ENCODE data around the gene C1QL4. TPM values are rescaled to one million over a fixed set of nuclear protein-coding genes. Genes with fewer than 3 reads are reported as not detected.

C1QL4 gene
- total RNA-seq, 3 donors from 2014 or later: 0.33 to 0.44 TPM; not detected in 1

- DNase-seq (ENCODE audit: low spot score in 2 of 2): no peak
- Histone ChIP-seq H3K9me3 (no peaks in the 10 kb centered on the region), H3K4me3 (peak overlapping the region; percentile 41 to 63 (median 42)), H3K36me3 (no peaks in the 10 kb centered on the region), H3K4me1 (peaks cover 9 to 16% of the 10 kb centered on the region in 2 donors), H3K27me3 (peaks cover 11 to 24% of the 10 kb centered on the region in 2 donors), H3K27ac (no peak overlapping the region)
- intact Hi-C loops (cut with DNase I; ENCODE audit: low total_unique reads): loop anchor here (10.0 kb wide), 1 partner anchor 173 kb away; no protein-coding TSS in a partner anchor
- TF ChIP-seq POLR2A (IDR thresholded peaks at IDR 0.05) (no peak), CTCF (IDR thresholded peaks at IDR 0.05) (no peak), POLR2AphosphoS5 (IDR thresholded peaks at IDR 0.05) (no peak)
Observed at GRCh38 chr12:49341777-49342065, 4.7 kb upstream of the C1QL4 start.

GRCh38 chr12:49340971-49341776 lies 4.2 kb upstream of the C1QL4 start:
- Histone ChIP-seq H3K27ac (no peak overlapping the region), H3K4me1 (peaks cover 6 to 11% of the 10 kb centered on the region in 2 donors), H3K4me3 (no peak overlapping the region), H3K9me3 (no peaks in the 10 kb centered on the region), H3K27me3 (peaks cover 12 to 24% of the 10 kb centered on the region in 2 donors), H3K36me3 (no peaks in the 10 kb centered on the region)
- no peak for TF ChIP-seq POLR2AphosphoS5 (IDR thresholded peaks at IDR 0.05)
- no peak for TF ChIP-seq CTCF (IDR thresholded peaks at IDR 0.05)
- TF ChIP-seq POLR2A (IDR thresholded peaks at IDR 0.05): no peak
- DNase-seq (ENCODE audit: low spot score in 2 of 2): no peak
- intact Hi-C loops (cut with DNase I; ENCODE audit: low total_unique reads): loop anchor here (10.0 kb wide), 1 partner anchor 174 kb away; no protein-coding TSS in a partner anchor

- no peak for DNase-seq (ENCODE audit: low spot score in 2 of 2)
Observed at GRCh38 chr12:49340095-49340870, 3.3 kb upstream of the C1QL4 start.

GRCh38 chr12:49339464-49339861 lies 2.5 kb upstream of the C1QL4 start:
- no peaks in the 10 kb centered on the region for H3K36me3 ChIP-seq
- no peak overlapping the region for H3K4me3 ChIP-seq
- no peaks in the 10 kb centered on the region for H3K9me3 ChIP-seq
- no peaks in the 10 kb centered on the region for H3K4me1 ChIP-seq
- TF ChIP-seq POLR2A (IDR thresholded peaks at IDR 0.05) (no peak), CTCF (IDR thresholded peaks at IDR 0.05) (no peak), POLR2AphosphoS5 (IDR thresholded peaks at IDR 0.05) (no peak)
- intact Hi-C loops (cut with DNase I; ENCODE audit: low total_unique reads): no loop called here
- no peak overlapping the region for H3K27ac ChIP-seq
- peaks cover 13 to 26% of the 10 kb centered on the region in 2 donors for H3K27me3 ChIP-seq
- DNase-seq (ENCODE audit: low spot score in 2 of 2): no peak

More at GRCh38 chr12:49340095-49340870, 3.3 kb upstream of the C1QL4 start:
- TF ChIP-seq POLR2A (IDR thresholded peaks at IDR 0.05) (no peak), POLR2AphosphoS5 (IDR thresholded peaks at IDR 0.05) (no peak), CTCF (IDR thresholded peaks at IDR 0.05) (no peak)
- Histone ChIP-seq H3K4me3 (no peak overlapping the region), H3K36me3 (no peaks in the 10 kb centered on the region), H3K27me3 (peaks cover 15 to 24% of the 10 kb centered on the region in 2 donors), H3K4me1 (peaks cover 0 to 4% of the 10 kb centered on the region in 2 donors), H3K27ac (no peak overlapping the region), H3K9me3 (no peaks in the 10 kb centered on the region)
- intact Hi-C loops (cut with DNase I; ENCODE audit: low total_unique reads): loop anchor here (10.0 kb wide), 1 partner anchor 175 kb away; no protein-coding TSS in a partner anchor
